ENCODE results near the gene GNAT1.
"Not testable (repeated sequence)": the region's sequence is repeated elsewhere in the genome, so short reads cannot be mapped to it uniquely, and the experiment has no call there.

GNAT1 gene

GRCh38 chr3:50237754-50238548, 46.5 kb downstream of the GNAT1 start:
- DNase-seq (ENCODE audit: low read depth in 3 of 3, low spot score in 1 of 3) = peak; percentile 60 to 73 (median 70)

GRCh38 chr3:50238549-50239026, 47.2 kb downstream of the GNAT1 start:
- DNase-seq (ENCODE audit: low read depth in 3 of 3, low spot score in 1 of 3) = no peak

DNA sequence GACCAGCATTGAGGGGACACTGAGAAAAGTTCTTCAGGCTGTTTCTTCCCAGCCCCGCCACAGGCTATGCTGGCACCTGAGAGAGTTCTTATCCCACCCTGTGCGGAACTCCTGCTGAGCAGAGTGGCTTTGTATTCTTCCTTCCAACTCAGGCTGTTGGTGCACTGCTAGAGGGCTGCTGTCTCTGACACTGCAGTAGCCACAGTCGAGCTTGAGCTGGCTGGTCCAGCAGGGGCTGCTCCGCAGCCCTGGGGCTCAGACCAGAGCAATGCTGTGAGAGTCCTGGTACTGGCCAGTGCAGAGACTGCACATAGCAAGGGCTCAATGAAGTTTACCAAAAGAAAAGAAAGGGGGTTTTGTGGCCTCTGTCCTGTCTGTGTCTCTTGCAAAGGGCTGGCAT, 48.2 kb downstream of the GNAT1 start:
- DNase-seq (ENCODE audit: low read depth in 3 of 3, low spot score in 1 of 3) = no peak

DNA sequence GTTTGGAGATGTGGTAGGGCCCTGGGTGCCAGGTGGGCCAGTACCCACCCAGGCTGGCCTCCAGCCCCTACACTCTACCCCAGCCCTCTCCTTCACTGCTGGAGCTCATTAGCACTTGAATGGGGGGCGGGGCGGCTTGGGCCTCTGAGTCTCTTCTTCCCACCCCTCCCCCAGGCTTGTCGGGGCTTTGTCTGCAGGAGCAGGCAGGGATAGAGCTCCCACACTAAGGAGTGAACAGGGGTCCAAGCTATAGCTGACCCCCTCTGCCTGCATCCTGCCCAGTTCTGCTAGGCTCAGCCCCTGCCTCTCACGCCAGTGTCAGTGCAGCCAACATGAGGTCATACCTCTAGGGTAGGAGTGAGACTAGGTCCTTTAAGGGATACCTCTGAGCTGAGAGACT, 49.8 kb downstream of the GNAT1 start:
- DNase-seq (ENCODE audit: low read depth in 3 of 3, low spot score in 1 of 3) = no peak

- DNase-seq (ENCODE audit: low read depth in 3 of 3, low spot score in 1 of 3) = no peak
Observed at GRCh38 chr3:50241713-50242380, 50.4 kb downstream of the GNAT1 start.

GRCh38 chr3:50242381-50242770, 51.0 kb downstream of the GNAT1 start:
- DNase-seq (ENCODE audit: low read depth in 3 of 3, low spot score in 1 of 3) = no peak

- DNase-seq (ENCODE audit: low read depth in 3 of 3, low spot score in 1 of 3) = no peak
Observed at GRCh38 chr3:50242851-50243542, 51.6 kb downstream of the GNAT1 start.

- no peak for DNase-seq (ENCODE audit: low read depth in 3 of 3, low spot score in 1 of 3)
Observed at GRCh38 chr3:50243543-50243895, 52.1 kb downstream of the GNAT1 start.

- DNase-seq (ENCODE audit: low read depth in 3 of 3, low spot score in 1 of 3) = not testable (repeated sequence)
Observed at GRCh38 chr3:50244813-50245212, 53.4 kb downstream of the GNAT1 start.

DNA sequence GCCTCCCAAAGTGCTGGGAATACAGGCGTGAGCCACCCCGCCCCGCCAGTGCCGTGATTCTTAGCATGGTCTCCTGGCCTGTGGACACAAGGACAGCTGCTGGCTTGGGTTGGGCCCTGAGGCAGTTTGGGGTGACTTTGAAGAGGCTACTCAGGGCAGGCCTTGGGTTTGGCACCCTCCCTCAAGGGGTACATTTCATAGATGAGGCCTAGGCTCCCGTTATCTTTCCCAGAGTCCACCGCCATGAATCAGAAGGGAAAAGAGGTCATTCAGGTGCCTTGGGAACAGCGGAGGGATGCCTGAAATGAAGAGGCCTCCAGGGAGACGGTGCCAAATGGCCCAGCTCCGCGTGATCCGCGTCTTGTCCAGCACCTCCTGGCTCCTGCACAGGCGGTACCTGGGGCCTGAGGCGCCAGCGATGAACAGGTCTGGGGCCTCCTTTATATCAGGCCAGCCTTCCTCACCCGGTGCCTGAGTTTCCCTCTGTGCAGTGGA, 53.9 kb downstream of the GNAT1 start:
- no peak for DNase-seq (ENCODE audit: low read depth in 3 of 3, low spot score in 1 of 3)

- peak; percentile 83 to 98 (median 88) for DNase-seq (ENCODE audit: low read depth in 3 of 3, low spot score in 1 of 3)
Observed at GRCh38 chr3:50245831-50246516, 54.6 kb downstream of the GNAT1 start.

GRCh38 chr3:50246517-50246954, 55.1 kb downstream of the GNAT1 start:
- DNase-seq (ENCODE audit: low read depth in 3 of 3, low spot score in 1 of 3) = peak; percentile 51 to 58 (median 54)
